Parathyroid adenoma (tissue), 2 donors: ENCODE results near the gene LIN7A.

Source experiments
- H2AFZ ChIP-seq: fragments of 300-600 bp; sonication (generic); one replicate; pipeline ENCODE4 v1.7.0; 2017; ENCODE audit warnings: antibody characterized with exemption, mild to moderate bottlenecking
- H3K27ac ChIP-seq: fragments of 300-600 bp; sonication (generic); one replicate; pipeline ENCODE4 v1.7.0; 2017
- H3K27me3 ChIP-seq: fragments of 300-600 bp; sonication (generic); one replicate; pipeline ENCODE4 v1.7.0; 2017; ENCODE audit warnings: low read length; ENCODE audit not compliant: control insufficient read depth, insufficient read depth
- H3K36me3 ChIP-seq: fragments of 300-600 bp; sonication (generic); one replicate; pipeline ENCODE4 v1.7.0; 2017; ENCODE audit warnings: low read length; ENCODE audit not compliant: control insufficient read depth, insufficient read depth
- H3K4me1 ChIP-seq: fragments of 300-600 bp; sonication (generic); one replicate; pipeline ENCODE4 v1.7.0; 2017; ENCODE audit warnings: control low read depth
- H3K4me2 ChIP-seq: fragments of 300-600 bp; sonication (generic); one replicate; pipeline ENCODE4 v1.7.0; 2017; ENCODE audit warnings: low read length
- H3K4me3 ChIP-seq: fragments of 300-600 bp; sonication (generic); one replicate; pipeline ENCODE4 v1.7.0; 2017; ENCODE audit warnings: low read depth, low read length
- H3K79me2 ChIP-seq: fragments of 300-600 bp; sonication (generic); one replicate; pipeline ENCODE4 v1.7.0; 2017; ENCODE audit warnings: control low read depth
- H3K9ac ChIP-seq: fragments of 300-600 bp; sonication (generic); one replicate; pipeline ENCODE4 v1.7.0; 2017; ENCODE audit warnings: mild to moderate bottlenecking
- H3K9me3 ChIP-seq: fragments of 300-600 bp; sonication (generic); one replicate; pipeline ENCODE4 v1.7.0; 2017; ENCODE audit warnings: low read length; ENCODE audit not compliant: control insufficient read depth
- CTCF ChIP-seq: fragments of 300-600 bp; sonication (generic); IDR thresholded peaks from one replicate; pipeline ENCODE4 v1.7.0; 2017; ENCODE audit warnings: antibody characterized with exemption, mild to moderate bottlenecking
- donor health status: primary hyperparathyroidism.

Gene LIN7A

GRCh38 chr12:80862531-80862930 is 75.2 kb downstream of the LIN7A start:
- no peak for TF ChIP-seq CTCF

GRCh38 chr12:80861641-80862378 is 75.9 kb downstream of the LIN7A start:
- H3K9ac ChIP-seq: no peak overlapping the region
- no peaks in the 10 kb centered on the region for H3K27me3 ChIP-seq
- H3K4me2 ChIP-seq: no peak overlapping the region
- H2AFZ ChIP-seq: no peak overlapping the region
- no peaks in the 10 kb centered on the region for H3K4me1 ChIP-seq
- no peaks in the 10 kb centered on the region for H3K79me2 ChIP-seq
- H3K4me3 ChIP-seq: no peak overlapping the region
- H3K27ac ChIP-seq: no peak overlapping the region
- H3K9me3 ChIP-seq: no peaks in the 10 kb centered on the region
- TF ChIP-seq CTCF: no peak
- H3K36me3 ChIP-seq: no peaks in the 10 kb centered on the region

More at GRCh38 chr12:80862531-80862930, 75.2 kb downstream of the LIN7A start:
- Histone ChIP-seq H3K4me3 (no peak overlapping the region), H3K79me2 (no peaks in the 10 kb centered on the region), H2AFZ (no peak overlapping the region), H3K9ac (no peak overlapping the region), H3K9me3 (no peaks in the 10 kb centered on the region), H3K27me3 (no peaks in the 10 kb centered on the region), H3K4me1 (no peaks in the 10 kb centered on the region), H3K27ac (no peak overlapping the region), H3K36me3 (no peaks in the 10 kb centered on the region), H3K4me2 (no peak overlapping the region)

DNA sequence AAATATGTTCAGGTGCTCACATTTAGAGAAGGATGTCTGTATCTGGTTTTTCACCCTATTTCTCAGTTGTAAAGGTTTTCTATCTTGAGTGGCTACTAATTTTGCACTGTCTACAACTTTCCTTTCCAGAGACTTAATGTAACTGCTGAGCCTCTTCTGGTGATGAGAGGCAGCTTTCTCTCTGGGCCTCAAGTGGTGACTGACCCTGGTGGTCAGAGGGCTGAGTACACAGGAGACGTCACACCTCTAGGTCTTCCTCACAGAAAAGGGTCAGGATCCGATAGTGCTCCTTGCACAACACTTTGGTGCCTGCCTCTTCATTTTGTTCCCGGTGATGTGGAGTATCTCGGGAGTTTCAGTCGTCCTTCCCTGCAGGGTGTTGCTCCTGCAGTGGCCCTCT is 76.8 kb downstream of the LIN7A start:
- Histone ChIP-seq H3K4me1 (no peaks in the 10 kb centered on the region), H3K27ac (no peak overlapping the region), H3K4me3 (no peak overlapping the region), H2AFZ (no peak overlapping the region), H3K9ac (no peak overlapping the region), H3K79me2 (no peaks in the 10 kb centered on the region), H3K4me2 (no peak overlapping the region), H3K27me3 (no peaks in the 10 kb centered on the region), H3K36me3 (no peaks in the 10 kb centered on the region), H3K9me3 (no peaks in the 10 kb centered on the region)
- no peak for TF ChIP-seq CTCF

- no peak overlapping the region for H2AFZ ChIP-seq
- no peaks in the 10 kb centered on the region for H3K79me2 ChIP-seq
- H3K27me3 ChIP-seq: no peaks in the 10 kb centered on the region
- H3K9me3 ChIP-seq: no peaks in the 10 kb centered on the region
- TF ChIP-seq CTCF: no peak
- no peaks in the 10 kb centered on the region for H3K4me1 ChIP-seq
- H3K36me3 ChIP-seq: no peaks in the 10 kb centered on the region
- H3K4me3 ChIP-seq: no peak overlapping the region
- H3K9ac ChIP-seq: no peak overlapping the region
- H3K27ac ChIP-seq: no peak overlapping the region
- no peak overlapping the region for H3K4me2 ChIP-seq
Observed at GRCh38 chr12:80860206-80860605, 77.5 kb downstream of the LIN7A start.

DNA sequence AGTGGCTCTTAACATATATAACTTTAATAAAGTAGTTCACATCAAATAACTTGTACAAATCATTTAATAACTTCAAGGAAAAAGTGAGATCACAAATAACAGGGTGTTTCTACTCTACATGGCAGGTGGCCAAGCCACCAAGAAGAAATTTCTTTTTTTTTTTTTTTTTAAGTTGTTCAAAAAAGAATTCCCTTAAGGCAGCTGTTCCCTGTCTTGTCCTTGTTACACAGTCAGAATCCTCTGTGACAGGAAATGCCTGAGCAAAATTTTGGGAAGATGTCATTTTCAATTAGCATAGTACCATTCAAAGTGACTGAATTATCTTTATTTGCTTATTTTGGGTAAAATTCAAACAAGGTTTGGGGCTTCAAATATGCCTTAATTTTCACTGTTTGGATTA is 79.4 kb downstream of the LIN7A start:
- no peak overlapping the region for H2AFZ ChIP-seq
- H3K4me1 ChIP-seq: no peaks in the 10 kb centered on the region
- H3K4me2 ChIP-seq: no peak overlapping the region
- TF ChIP-seq CTCF: no peak
- no peak overlapping the region for H3K4me3 ChIP-seq
- H3K79me2 ChIP-seq: no peaks in the 10 kb centered on the region
- H3K36me3 ChIP-seq: no peaks in the 10 kb centered on the region
- no peaks in the 10 kb centered on the region for H3K27me3 ChIP-seq
- H3K27ac ChIP-seq: no peak overlapping the region
- no peaks in the 10 kb centered on the region for H3K9me3 ChIP-seq
- no peak overlapping the region for H3K9ac ChIP-seq
